ENCODE measurements around the gene PROM1. TPM values are rescaled to one million over a fixed set of nuclear protein-coding genes. Genes with fewer than 3 reads are reported as not detected.

The PROM1 gene
- total and polyA plus RNA-seq, 2 donors from 2014 or later, result 28.8 to 276 TPM

DNA sequence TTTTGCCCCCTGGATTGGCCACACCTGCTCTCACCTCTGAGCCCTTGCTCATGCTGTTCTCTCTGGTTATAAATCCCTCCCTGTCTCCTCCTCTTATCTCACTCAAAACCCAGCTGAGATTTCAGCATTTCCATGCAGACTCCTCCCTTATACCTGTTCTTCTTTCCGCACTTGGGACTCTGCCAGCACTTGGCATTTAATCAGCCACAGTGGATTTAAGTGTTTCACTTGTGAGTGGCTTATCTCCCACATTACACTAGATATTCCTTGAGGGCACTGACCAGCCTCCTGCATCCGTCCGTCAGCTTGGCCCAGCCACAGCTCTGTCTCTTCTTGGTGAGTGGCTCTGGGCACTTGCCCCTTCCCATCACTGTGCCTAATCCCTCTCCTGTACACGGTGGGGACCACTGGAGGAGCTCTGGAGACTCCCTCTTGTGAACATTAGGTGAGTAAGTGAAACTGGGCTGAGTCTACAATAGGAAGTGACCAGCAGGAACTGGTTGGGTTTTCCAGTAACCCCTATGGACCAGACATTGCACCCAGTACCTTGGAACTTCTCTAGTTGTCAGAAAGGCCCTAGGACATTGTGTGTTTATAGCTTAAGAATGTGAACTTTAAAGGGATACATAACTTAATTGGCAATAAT lies 165.2 kb downstream of the PROM1 start:
- H3K27ac ChIP-seq (ENCODE audit: low read depth in 2 of 2, low read length in 2 of 2), result no peak overlapping the region
- no peaks in the 10 kb centered on the region for H3K4me1 ChIP-seq (ENCODE audit: control insufficient read depth in 2 of 3, insufficient read depth in 2 of 3, low read depth in 1 of 3, low read length in 3 of 3)
- DNase-seq (no peak), FAIRE-seq (no peak)
- no peaks in the 10 kb centered on the region for H3K27me3 ChIP-seq (ENCODE audit: control insufficient read depth, insufficient read depth, low read length)
- no peak overlapping the region for H3K4me3 ChIP-seq (ENCODE audit: low read length in 3 of 3)
- no peak overlapping the region for H3K9ac ChIP-seq (ENCODE audit: low read length in 3 of 3)
- no peaks in the 10 kb centered on the region for H3K36me3 ChIP-seq (ENCODE audit: control insufficient read depth in 2 of 3, insufficient read depth in 3 of 3, low read length in 3 of 3)
- TF ChIP-seq, protein P1, sequence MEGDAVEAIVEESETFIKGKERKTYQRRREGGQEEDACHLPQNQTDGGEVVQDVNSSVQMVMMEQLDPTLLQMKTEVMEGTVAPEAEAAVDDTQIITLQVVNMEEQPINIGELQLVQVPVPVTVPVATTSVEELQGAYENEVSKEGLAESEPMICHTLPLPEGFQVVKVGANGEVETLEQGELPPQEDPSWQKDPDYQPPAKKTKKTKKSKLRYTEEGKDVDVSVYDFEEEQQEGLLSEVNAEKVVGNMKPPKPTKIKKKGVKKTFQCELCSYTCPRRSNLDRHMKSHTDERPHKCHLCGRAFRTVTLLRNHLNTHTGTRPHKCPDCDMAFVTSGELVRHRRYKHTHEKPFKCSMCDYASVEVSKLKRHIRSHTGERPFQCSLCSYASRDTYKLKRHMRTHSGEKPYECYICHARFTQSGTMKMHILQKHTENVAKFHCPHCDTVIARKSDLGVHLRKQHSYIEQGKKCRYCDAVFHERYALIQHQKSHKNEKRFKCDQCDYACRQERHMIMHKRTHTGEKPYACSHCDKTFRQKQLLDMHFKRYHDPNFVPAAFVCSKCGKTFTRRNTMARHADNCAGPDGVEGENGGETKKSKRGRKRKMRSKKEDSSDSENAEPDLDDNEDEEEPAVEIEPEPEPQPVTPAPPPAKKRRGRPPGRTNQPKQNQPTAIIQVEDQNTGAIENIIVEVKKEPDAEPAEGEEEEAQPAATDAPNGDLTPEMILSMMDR (IDR thresholded peaks at IDR 0.05; ENCODE audit: borderline replicate concordance, extremely low read depth, insufficient read depth), result no peak
- intact Hi-C loops (cut with DNase I), result no loop called here
- H3K9me3 ChIP-seq (ENCODE audit: control insufficient read depth in 2 of 3, insufficient read depth in 1 of 3, low read length in 3 of 3), result no peaks in the 10 kb centered on the region

Other genes starting within 250 kb of the PROM1 start
- 6.9 TPM for gene FGFBP1, start 145.3 kb downstream of the PROM1 start, total RNA-seq
- gene FGFBP1, start 145.3 kb downstream of the PROM1 start, polyA plus RNA-seq (ENCODE audit: insufficient read depth, low read depth, low replicate concordance), result 1.2 TPM
- gene FGFBP2, start 120.8 kb downstream of the PROM1 start, total RNA-seq, result 0.72 TPM
- gene FGFBP2, start 120.8 kb downstream of the PROM1 start, polyA plus RNA-seq (ENCODE audit: insufficient read depth, low read depth, low replicate concordance), result not detected
- 36.8 TPM for gene TAPT1, start 142.4 kb upstream of the PROM1 start, total RNA-seq
- 20.8 TPM for gene TAPT1, start 142.4 kb upstream of the PROM1 start, polyA plus RNA-seq (ENCODE audit: insufficient read depth, low read depth, low replicate concordance)

Measured in kidney (tissue), 14 donors.